Endometrium (tissue), 2 donors: Measurements from ENCODE around the gene DAZ3.
"Not testable (repeated sequence)": the region's sequence is repeated elsewhere in the genome, so short reads cannot be mapped to it uniquely, and the experiment has no call there.

Experiments
- FAIRE-seq: peaks from 2 replicates; lab custom pipeline; 2012; peaks lifted over from hg19 to GRCh38; lab: Jason Lieb, UNC
- donor health status: control.
- donor health status: control.

Gene DAZ3

GRCh38 chrY:24813293-24813692 is at the start of gene DAZ3:
TSS of gene DAZ3 (minus strand) at chrY:24813393. CDS start at chrY:24813185, 208 bp downstream.
- not testable (repeated sequence) for FAIRE-seq

GRCh38 chrY:24833619-24834018 is 20.4 kb upstream of the DAZ3 start, which contains the start of gene DAZ4:
TSS of gene DAZ4 (plus strand) at chrY:24833919. CDS start at chrY:24834127, 208 bp downstream.
- FAIRE-seq = not testable (repeated sequence)

- FAIRE-seq = not testable (repeated sequence)
Observed at GRCh38 chrY:24825069-24825468, 11.9 kb upstream of the DAZ3 start.

- FAIRE-seq = not testable (repeated sequence)
Observed at GRCh38 chrY:24824184-24824879, 11.1 kb upstream of the DAZ3 start.

- FAIRE-seq = not testable (repeated sequence)
Observed at GRCh38 chrY:24821836-24822235, 8.6 kb upstream of the DAZ3 start.
